Mesendoderm (in vitro differentiated cells): ENCODE measurements around the gene MDM2.

Source experiments
- DNase-seq: peaks from one replicate; pipeline ENCODE4 v3.0.0; 2013
- H2AK5ac ChIP-seq: 2 replicates; pipeline ENCODE4 v1.6.1; 2013; ENCODE audit warnings: low read length, inconsistent platforms
- H2BK120ac ChIP-seq: 2 replicates; pipeline ENCODE4 v1.6.1; 2013; ENCODE audit warnings: low read depth, mild to moderate bottlenecking, low read length, moderate library complexity, mixed read lengths
- H2BK15ac ChIP-seq: replicated peaks from 2 replicates; pipeline ENCODE4 v1.6.1; 2013; ENCODE audit warnings: low read depth, mild to moderate bottlenecking, moderate library complexity
- H2BK5ac ChIP-seq: 2 replicates; pipeline ENCODE4 v1.6.1; 2013; ENCODE audit warnings: low read length, inconsistent platforms
- H3K18ac ChIP-seq: 2 replicates; pipeline ENCODE4 v1.6.1; 2013; ENCODE audit warnings: mild to moderate bottlenecking, low read length, mixed read lengths
- H3K23ac ChIP-seq: one replicate; pipeline ENCODE4 v1.6.1; 2013; ENCODE audit warnings: low read length
- H3K27ac ChIP-seq: 2 replicates; pipeline ENCODE4 v1.5.1; 2013; ENCODE audit warnings: low read depth, mild to moderate bottlenecking, inconsistent platforms, low read length, moderate library complexity
- H3K27me3 ChIP-seq: 2 replicates; pipeline ENCODE4 v1.6.1; 2013; ENCODE audit warnings: low read length, control low read depth, mild to moderate bottlenecking, inconsistent platforms; ENCODE audit not compliant: insufficient read depth, poor library complexity
- H3K36me3 ChIP-seq: 2 replicates; pipeline ENCODE4 v1.6.1; 2013; ENCODE audit warnings: low read length, inconsistent platforms; ENCODE audit not compliant: control insufficient read depth, insufficient read depth
- H3K4ac ChIP-seq: one replicate; pipeline ENCODE4 v1.6.1; 2013; ENCODE audit warnings: low read depth, mild to moderate bottlenecking, low read length, moderate library complexity
- H3K4me1 ChIP-seq: 2 replicates; pipeline ENCODE4 v1.6.1; 2013; ENCODE audit warnings: low read depth, low read length, inconsistent platforms; ENCODE audit not compliant: control insufficient read depth
- H3K4me2 ChIP-seq: 2 replicates; pipeline ENCODE4 v1.6.1; 2013; ENCODE audit warnings: low read length
- H3K4me3 ChIP-seq: 2 replicates; pipeline ENCODE4 v1.5.1; 2013; ENCODE audit warnings: mild to moderate bottlenecking, low read length
- H3K56ac ChIP-seq: one replicate; pipeline ENCODE4 v1.6.1; 2013; ENCODE audit warnings: low read length
- H3K79me1 ChIP-seq: 2 replicates; pipeline ENCODE4 v1.6.1; 2013; ENCODE audit warnings: low read length, inconsistent platforms
- H3K79me2 ChIP-seq: 2 replicates; pipeline ENCODE4 v1.6.1; 2013; ENCODE audit warnings: mild to moderate bottlenecking, low read length; ENCODE audit not compliant: control insufficient read depth, insufficient read depth
- H3K9ac ChIP-seq: 2 replicates; pipeline ENCODE4 v1.6.1; 2013; ENCODE audit warnings: low read length, inconsistent platforms
- H4K5ac ChIP-seq: one replicate; pipeline ENCODE4 v1.6.1; 2013; ENCODE audit warnings: low read length
- H4K8ac ChIP-seq: one replicate; pipeline ENCODE4 v1.6.1; 2013; ENCODE audit warnings: low read depth, mild to moderate bottlenecking, control low read depth, low read length, moderate library complexity
- WGBS: extraction: QIAGEN DNeasy Blood & Tissue Kit; methylation state at CpG from one replicate; pipeline ENCODE4 v1.1.7; 2013; ENCODE audit warnings: low lambda C conversion rate, missing lambda C conversion rate; ENCODE audit not compliant: insufficient coverage; ENCODE audit errors: extremely low coverage; 5-methylcytosine and 5-hydroxymethylcytosine counted together

Gene MDM2

DNA sequence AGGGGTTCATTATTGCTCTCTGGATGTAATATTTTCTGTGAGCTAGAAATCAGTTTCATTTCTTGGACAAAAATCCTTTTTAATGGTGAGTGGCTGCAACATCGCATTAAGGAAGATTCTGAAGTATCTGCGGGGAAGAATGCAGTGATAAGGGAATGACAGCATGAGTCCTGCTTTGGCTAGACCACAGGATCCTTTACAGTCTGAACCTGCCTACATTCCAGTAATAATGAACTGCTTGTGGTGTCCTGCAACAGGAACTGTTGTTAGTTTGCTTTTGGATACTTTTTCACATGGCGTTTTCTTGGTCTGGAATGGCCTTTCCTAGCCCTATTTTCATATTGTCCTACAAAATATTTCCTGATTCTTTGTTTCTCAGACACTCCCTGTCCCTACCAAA, 15.7 kb downstream of the MDM2 start:
- H3K36me3 ChIP-seq: peaks cover 7% of the 10 kb centered on the region

DNA sequence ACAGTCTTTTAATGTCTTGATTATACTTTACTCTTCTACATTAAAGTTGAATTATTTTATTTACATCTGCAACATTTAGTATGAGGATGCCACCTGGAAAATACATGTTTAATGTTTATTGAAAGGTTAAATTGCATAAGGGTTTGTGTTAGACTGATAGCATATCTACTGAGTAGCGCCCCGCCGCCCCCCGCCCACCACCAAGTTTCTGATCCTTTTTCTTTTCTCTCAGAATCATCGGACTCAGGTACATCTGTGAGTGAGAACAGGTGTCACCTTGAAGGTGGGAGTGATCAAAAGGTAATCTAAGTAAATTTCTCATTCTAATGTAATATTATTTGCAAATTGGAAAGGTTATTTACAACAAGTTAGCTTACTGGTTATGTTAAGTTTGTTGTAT, 16.2 kb downstream of the MDM2 start:
- Histone ChIP-seq H2BK15ac (no peak overlapping the region), H3K36me3 (peaks cover 7% of the 10 kb centered on the region)

More for the DNA sequence above, 15.7 kb downstream of the MDM2 start:
- Histone ChIP-seq H3K79me2 (peaks cover 2% of the 10 kb centered on the region), H2BK15ac (no peak overlapping the region), H3K27me3 (no peaks in the 10 kb centered on the region), H2AK5ac (no peak overlapping the region), H3K79me1 (peaks cover 2% of the 10 kb centered on the region), H3K4me3 (no peak overlapping the region), H3K4ac (no peak overlapping the region), H3K23ac (no peak overlapping the region), H3K4me2 (no peak overlapping the region), H4K8ac (no peak overlapping the region), H3K4me1 (no peaks in the 10 kb centered on the region), H3K56ac (no peak overlapping the region), H4K5ac (no peak overlapping the region), H2BK120ac (no peak overlapping the region), H2BK5ac (no peak overlapping the region), H3K27ac (no peak overlapping the region), H3K9ac (no peak overlapping the region), H3K18ac (no peak overlapping the region)
- peak; percentile 42 for DNase-seq
- no CpG with 5 or more reads among the region's 3 CpGs for WGBS

DNA sequence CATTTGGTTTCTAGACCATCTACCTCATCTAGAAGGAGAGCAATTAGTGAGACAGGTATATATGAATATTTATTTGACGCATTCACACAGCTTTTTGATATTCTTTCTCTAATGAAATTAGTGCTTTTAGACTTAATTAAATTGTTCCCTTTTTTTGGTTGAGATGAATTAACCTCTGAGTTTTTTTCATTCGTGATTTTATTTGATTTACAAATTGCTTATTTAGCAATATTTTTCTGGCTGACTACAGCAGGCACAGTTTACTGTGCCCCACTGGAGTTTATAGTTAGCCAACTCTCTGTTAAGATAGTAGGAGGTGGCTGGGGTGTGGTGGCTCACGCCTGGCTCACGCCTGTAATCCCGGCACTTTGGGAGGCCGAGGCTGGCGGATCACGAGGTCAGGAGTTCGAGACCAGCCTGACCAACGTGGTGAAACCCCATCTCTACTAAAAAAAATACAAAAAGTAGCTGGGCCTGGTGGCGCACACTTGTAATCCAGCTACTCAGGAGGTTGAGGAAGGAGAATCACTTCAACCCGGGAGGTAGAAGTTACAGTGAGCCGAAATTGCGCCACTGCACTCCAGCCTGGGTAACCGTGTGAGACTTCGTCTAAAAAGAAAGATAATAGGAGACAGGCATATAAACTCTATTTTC, 16.7 kb downstream of the MDM2 start:
- H3K4me1 ChIP-seq: no peaks in the 10 kb centered on the region
- no peak overlapping the region for H3K56ac ChIP-seq
- no peak for DNase-seq
- H3K4me3 ChIP-seq: no peak overlapping the region
- no peak overlapping the region for H2BK15ac ChIP-seq
- peaks cover 2% of the 10 kb centered on the region for H3K79me1 ChIP-seq
- H4K8ac ChIP-seq: no peak overlapping the region
- H3K18ac ChIP-seq: no peak overlapping the region
- no CpG with 5 or more reads among the region's 16 CpGs for WGBS
- no peak overlapping the region for H3K4me2 ChIP-seq
- H2BK120ac ChIP-seq: no peak overlapping the region
- no peak overlapping the region for H2BK5ac ChIP-seq
- H2AK5ac ChIP-seq: no peak overlapping the region
- no peak overlapping the region for H3K23ac ChIP-seq
- no peak overlapping the region for H3K4ac ChIP-seq
- no peak overlapping the region for H3K9ac ChIP-seq
- H3K36me3 ChIP-seq: peaks cover 7% of the 10 kb centered on the region
- H3K27ac ChIP-seq: no peak overlapping the region
- H3K27me3 ChIP-seq: no peaks in the 10 kb centered on the region
- no peak overlapping the region for H4K5ac ChIP-seq
- H3K79me2 ChIP-seq: peaks cover 2% of the 10 kb centered on the region

More for the DNA sequence above, 16.2 kb downstream of the MDM2 start:
- no peak for DNase-seq
- Histone ChIP-seq H3K79me1 (peaks cover 2% of the 10 kb centered on the region), H2BK5ac (no peak overlapping the region), H3K4me1 (no peaks in the 10 kb centered on the region), H3K79me2 (peaks cover 2% of the 10 kb centered on the region), H3K9ac (no peak overlapping the region), H3K4me2 (no peak overlapping the region), H3K27ac (no peak overlapping the region), H3K4me3 (no peak overlapping the region), H2BK120ac (no peak overlapping the region), H3K4ac (no peak overlapping the region), H2AK5ac (no peak overlapping the region), H3K18ac (no peak overlapping the region), H4K8ac (no peak overlapping the region), H4K5ac (no peak overlapping the region), H3K56ac (no peak overlapping the region), H3K23ac (no peak overlapping the region), H3K27me3 (no peaks in the 10 kb centered on the region)
- WGBS: no CpG with 5 or more reads among the region's 5 CpGs

DNA sequence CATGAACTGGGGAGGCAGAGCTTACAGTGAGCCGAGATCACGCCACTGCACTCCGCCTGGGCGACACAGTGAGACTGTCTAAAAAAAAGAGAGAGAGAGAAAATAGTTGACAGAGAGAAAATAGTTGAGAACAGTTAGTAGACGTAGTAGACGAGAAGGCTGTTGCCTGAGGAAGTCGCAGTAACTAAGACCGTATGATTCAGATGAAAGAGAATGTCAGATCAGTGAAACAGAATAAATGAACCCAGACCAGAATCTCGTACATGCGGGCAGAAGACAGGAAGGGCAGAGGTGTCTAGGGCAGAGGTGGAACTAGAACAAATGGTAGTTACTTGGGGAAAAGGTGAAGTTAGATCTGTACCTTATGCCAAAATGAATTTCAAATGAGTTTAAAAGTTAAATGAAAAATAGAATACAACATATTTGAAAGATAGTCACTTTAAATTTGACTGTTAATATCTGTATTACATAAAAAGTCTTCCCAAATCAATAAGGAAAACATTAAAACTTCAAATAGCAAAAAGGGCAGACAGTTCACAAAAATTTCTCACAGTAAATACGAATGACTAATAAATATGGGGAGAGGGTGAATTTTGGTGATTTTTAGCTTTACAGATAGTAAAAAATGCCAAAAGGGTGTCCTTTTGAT, 17.7 kb downstream of the MDM2 start:
- peaks cover 7% of the 10 kb centered on the region for H3K36me3 ChIP-seq
- H3K79me2 ChIP-seq: peaks cover 2% of the 10 kb centered on the region
- H3K4me3 ChIP-seq: no peak overlapping the region
- H3K27me3 ChIP-seq: no peaks in the 10 kb centered on the region
- no peak overlapping the region for H4K8ac ChIP-seq
- H3K18ac ChIP-seq: no peak overlapping the region
- no peak overlapping the region for H3K4me2 ChIP-seq
- no peak overlapping the region for H3K23ac ChIP-seq
- peaks cover 2% of the 10 kb centered on the region for H3K79me1 ChIP-seq
- no peak overlapping the region for H3K56ac ChIP-seq
- H3K4me1 ChIP-seq: no peaks in the 10 kb centered on the region
- no peak overlapping the region for H2BK15ac ChIP-seq
- no peak overlapping the region for H4K5ac ChIP-seq
- no peak overlapping the region for H3K9ac ChIP-seq
- no peak overlapping the region for H3K27ac ChIP-seq
- no peak overlapping the region for H2BK120ac ChIP-seq
- no peak for DNase-seq
- H2BK5ac ChIP-seq: no peak overlapping the region
- H2AK5ac ChIP-seq: no peak overlapping the region
- WGBS: no CpG with 5 or more reads among the region's 11 CpGs
- H3K4ac ChIP-seq: no peak overlapping the region

DNA sequence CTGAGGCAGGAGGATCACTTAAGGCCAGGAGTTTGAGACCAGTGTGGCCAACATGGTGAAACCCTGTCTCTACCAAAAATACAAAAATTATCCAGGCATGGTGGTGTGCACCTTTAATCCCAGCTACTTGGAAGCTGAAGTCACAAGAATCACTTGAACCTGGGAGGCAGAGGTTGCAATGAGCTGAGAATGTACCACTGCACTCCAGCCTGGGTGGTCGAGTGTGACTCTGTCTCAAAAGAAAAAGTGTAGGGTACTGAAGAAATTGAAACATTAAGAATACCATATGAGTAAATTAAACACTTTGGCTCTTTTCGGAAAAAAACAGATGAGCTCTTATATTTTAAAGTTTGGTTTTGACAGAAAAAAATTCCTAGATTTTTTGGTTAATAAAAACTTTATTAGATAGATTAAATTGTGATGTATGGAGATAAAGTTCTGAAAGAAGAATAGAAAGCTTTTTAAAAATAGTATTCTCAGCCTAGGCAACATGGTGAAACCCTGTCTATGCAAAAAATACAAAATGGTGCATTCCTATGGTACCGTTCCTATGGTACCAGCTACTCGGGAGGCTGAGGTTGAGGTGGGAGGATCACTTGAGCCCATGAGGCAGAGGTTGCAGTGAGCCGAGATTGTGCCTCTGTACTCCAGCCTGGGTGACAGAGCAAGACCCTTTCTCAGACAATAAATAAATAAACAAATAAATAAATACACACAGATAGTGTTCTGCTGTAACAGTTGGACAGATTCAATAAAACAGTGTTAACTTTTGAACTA, 20.1 kb downstream of the MDM2 start:
- Histone ChIP-seq H4K5ac (no peak overlapping the region), H3K56ac (no peak overlapping the region), H3K36me3 (peaks cover 8% of the 10 kb centered on the region), H2BK15ac (no peak overlapping the region), H2AK5ac (no peak overlapping the region), H3K9ac (no peak overlapping the region), H3K4me1 (no peaks in the 10 kb centered on the region), H4K8ac (no peak overlapping the region), H3K4me3 (no peak overlapping the region), H3K79me2 (no peaks in the 10 kb centered on the region), H3K4ac (no peak overlapping the region), H2BK5ac (no peak overlapping the region), H3K27ac (no peak overlapping the region), H3K4me2 (no peak overlapping the region), H2BK120ac (no peak overlapping the region), H3K18ac (no peak overlapping the region), H3K27me3 (no peaks in the 10 kb centered on the region), H3K23ac (no peak overlapping the region), H3K79me1 (peaks cover 2% of the 10 kb centered on the region)
- DNase-seq: no peak
- WGBS: no CpG with 5 or more reads among the region's 5 CpGs
